Measurements from ENCODE around the gene KIF13A.
"Not testable (repeated sequence)": the region's sequence is repeated elsewhere in the genome, so short reads cannot be mapped to it uniquely, and the experiment has no call there.

The KIF13A gene

GRCh38 chr6:17762651-17763050 lies 224.8 kb downstream of the KIF13A start:
- DNase-seq: peak in 1 of 5 donors; percentile 40

GRCh38 chr6:17758119-17758518 lies 229.3 kb downstream of the KIF13A start:
- no peak for DNase-seq

- no peak for DNase-seq
Measured at GRCh38 chr6:17754254-17754653, 233.2 kb downstream of the KIF13A start.

- not testable (repeated sequence) for DNase-seq
Measured at GRCh38 chr6:17745324-17745723, 242.1 kb downstream of the KIF13A start.

GRCh38 chr6:17744757-17745308 lies 242.6 kb downstream of the KIF13A start:
- DNase-seq: not testable (repeated sequence)

- DNase-seq: no peak
Measured at GRCh38 chr6:17744019-17744756, 243.2 kb downstream of the KIF13A start.

- DNase-seq: no peak
Measured at GRCh38 chr6:17741507-17741906, 245.9 kb downstream of the KIF13A start.

GRCh38 chr6:17740559-17741220 lies 246.7 kb downstream of the KIF13A start:
- no peak for DNase-seq

GRCh38 chr6:17737704-17738252 lies 249.7 kb downstream of the KIF13A start:
- DNase-seq: no peak

- not testable (repeated sequence) for DNase-seq
Measured at GRCh38 chr6:17735311-17735710, 252.1 kb downstream of the KIF13A start.

- DNase-seq: no peak
Measured at GRCh38 chr6:17730078-17730704, 257.2 kb downstream of the KIF13A start.

GRCh38 chr6:17729223-17730077 lies 258.0 kb downstream of the KIF13A start:
- DNase-seq: no peak

GRCh38 chr6:17728551-17729222 lies 258.7 kb downstream of the KIF13A start:
- DNase-seq: no peak

GRCh38 chr6:17725083-17725482 lies 262.4 kb downstream of the KIF13A start:
- DNase-seq: no peak

GRCh38 chr6:17724341-17724740 lies 263.1 kb downstream of the KIF13A start:
- DNase-seq: no peak

GRCh38 chr6:17721671-17722070 lies 265.8 kb downstream of the KIF13A start:
- no peak for DNase-seq

GRCh38 chr6:17719323-17720041 lies 268.0 kb downstream of the KIF13A start:
- DNase-seq: no peak

GRCh38 chr6:17716221-17716620 lies 271.2 kb downstream of the KIF13A start:
- no peak for DNase-seq

- peak in 1 of 5 donors; percentile 82 for DNase-seq
Measured at GRCh38 chr6:17714879-17715851, 272.3 kb downstream of the KIF13A start.

- DNase-seq: peak in 1 of 5 donors; percentile 10
Measured at GRCh38 chr6:17714177-17714576, 273.3 kb downstream of the KIF13A start.

Data from T-helper 1 cell (primary cell).